ENCODE measurements around the gene IL17RA.
A peak's percentile ranks its signal among the peaks of the same experiment; 100 is the strongest.

The IL17RA gene

DNA sequence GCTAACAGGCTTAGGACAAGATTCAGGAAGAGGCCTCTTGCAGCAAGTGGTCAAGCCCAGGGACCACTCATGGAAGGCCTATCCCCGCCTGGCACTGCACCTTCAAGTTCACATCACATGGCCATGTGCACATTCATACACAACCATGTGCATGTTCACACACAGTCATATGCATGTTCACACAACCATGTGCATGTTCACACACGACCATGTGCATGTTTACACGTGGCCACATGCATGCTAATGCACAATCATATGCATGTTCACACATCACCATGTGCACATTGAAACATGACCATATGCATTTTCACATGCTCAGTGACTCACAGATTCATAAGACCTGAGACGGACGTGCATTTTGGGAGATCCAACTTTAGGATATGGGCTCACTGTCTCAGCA is 28.7 kb upstream of the IL17RA start:
- H3K4me1 ChIP-seq (ENCODE audit: insufficient read depth, low read length, severe bottlenecking) = no peaks in the 10 kb centered on the region
- H3K27ac ChIP-seq (ENCODE audit: low read depth, low read length, poor library complexity, severe bottlenecking) = no peak overlapping the region
- TF ChIP-seq, protein P1, sequence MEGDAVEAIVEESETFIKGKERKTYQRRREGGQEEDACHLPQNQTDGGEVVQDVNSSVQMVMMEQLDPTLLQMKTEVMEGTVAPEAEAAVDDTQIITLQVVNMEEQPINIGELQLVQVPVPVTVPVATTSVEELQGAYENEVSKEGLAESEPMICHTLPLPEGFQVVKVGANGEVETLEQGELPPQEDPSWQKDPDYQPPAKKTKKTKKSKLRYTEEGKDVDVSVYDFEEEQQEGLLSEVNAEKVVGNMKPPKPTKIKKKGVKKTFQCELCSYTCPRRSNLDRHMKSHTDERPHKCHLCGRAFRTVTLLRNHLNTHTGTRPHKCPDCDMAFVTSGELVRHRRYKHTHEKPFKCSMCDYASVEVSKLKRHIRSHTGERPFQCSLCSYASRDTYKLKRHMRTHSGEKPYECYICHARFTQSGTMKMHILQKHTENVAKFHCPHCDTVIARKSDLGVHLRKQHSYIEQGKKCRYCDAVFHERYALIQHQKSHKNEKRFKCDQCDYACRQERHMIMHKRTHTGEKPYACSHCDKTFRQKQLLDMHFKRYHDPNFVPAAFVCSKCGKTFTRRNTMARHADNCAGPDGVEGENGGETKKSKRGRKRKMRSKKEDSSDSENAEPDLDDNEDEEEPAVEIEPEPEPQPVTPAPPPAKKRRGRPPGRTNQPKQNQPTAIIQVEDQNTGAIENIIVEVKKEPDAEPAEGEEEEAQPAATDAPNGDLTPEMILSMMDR (IDR thresholded peaks at IDR 0.05; ENCODE audit: low read length) = no peak
- TF ChIP-seq EZH2 (IDR thresholded peaks at IDR 0.05; ENCODE audit: borderline replicate concordance, low read length) = no peak
- no peaks in the 10 kb centered on the region for H3K9me3 ChIP-seq (ENCODE audit: low read length)
- no peaks in the 10 kb centered on the region for H3K9me2 ChIP-seq (ENCODE audit: low read depth, low read length)
- H2AFZ ChIP-seq (ENCODE audit: low read length) = no peak overlapping the region
- H3K79me2 ChIP-seq (ENCODE audit: insufficient read depth, low read length) = no peaks in the 10 kb centered on the region
- H3K9ac ChIP-seq (ENCODE audit: low read length) = no peak overlapping the region
- H3F3A ChIP-seq (ENCODE audit: insufficient read depth, low read length) = no peaks in the 10 kb centered on the region
- no peaks in the 10 kb centered on the region for H3K36me3 ChIP-seq (ENCODE audit: insufficient read depth, low read length)
- H3K27me3 ChIP-seq (ENCODE audit: insufficient read depth, low read length) = no peaks in the 10 kb centered on the region
- H3K4me3 ChIP-seq (ENCODE audit: low read depth, low read length, poor library complexity, severe bottlenecking) = no peak overlapping the region
- H4K20me1 ChIP-seq (ENCODE audit: insufficient read depth, low read length) = no peaks in the 10 kb centered on the region
- H3K4me2 ChIP-seq (ENCODE audit: low read length) = no peak overlapping the region

GRCh38 chr22:17056807-17057206 is 28.0 kb upstream of the IL17RA start:
- TF ChIP-seq, protein P1 (IDR thresholded peaks at IDR 0.05; ENCODE audit: low read length) = no peak
- TF ChIP-seq EZH2 (IDR thresholded peaks at IDR 0.05; ENCODE audit: borderline replicate concordance, low read length) = no peak
- H3K4me3 ChIP-seq (ENCODE audit: low read depth, low read length, poor library complexity, severe bottlenecking) = no peak overlapping the region

GRCh38 chr22:17057959-17058814 is 26.6 kb upstream of the IL17RA start:
- Histone ChIP-seq H4K20me1 (ENCODE audit: insufficient read depth, low read length) (no peaks in the 10 kb centered on the region), H3K79me2 (ENCODE audit: insufficient read depth, low read length) (no peaks in the 10 kb centered on the region), H3K9me2 (ENCODE audit: low read depth, low read length) (no peaks in the 10 kb centered on the region), H3K4me1 (ENCODE audit: insufficient read depth, low read length, severe bottlenecking) (no peaks in the 10 kb centered on the region), H3K4me2 (ENCODE audit: low read length) (no peak overlapping the region), H3K36me3 (ENCODE audit: insufficient read depth, low read length) (no peaks in the 10 kb centered on the region), H2AFZ (ENCODE audit: low read length) (no peak overlapping the region), H3F3A (ENCODE audit: insufficient read depth, low read length) (no peaks in the 10 kb centered on the region), H3K27ac (ENCODE audit: low read depth, low read length, poor library complexity, severe bottlenecking) (no peak overlapping the region), H3K9me3 (ENCODE audit: low read length) (no peaks in the 10 kb centered on the region), H3K4me3 (ENCODE audit: low read depth, low read length, poor library complexity, severe bottlenecking) (no peak overlapping the region), H3K9ac (ENCODE audit: low read length) (no peak overlapping the region), H3K27me3 (ENCODE audit: insufficient read depth, low read length) (no peaks in the 10 kb centered on the region)
- TF ChIP-seq, protein P1 (IDR thresholded peaks at IDR 0.05; ENCODE audit: low read length) = peak; percentile 97
- TF ChIP-seq EZH2 (IDR thresholded peaks at IDR 0.05; ENCODE audit: borderline replicate concordance, low read length) = no peak

More at GRCh38 chr22:17056807-17057206, 28.0 kb upstream of the IL17RA start:
- Histone ChIP-seq H3K36me3 (ENCODE audit: insufficient read depth, low read length) (no peaks in the 10 kb centered on the region), H3K4me1 (ENCODE audit: insufficient read depth, low read length, severe bottlenecking) (no peaks in the 10 kb centered on the region), H3K79me2 (ENCODE audit: insufficient read depth, low read length) (no peaks in the 10 kb centered on the region), H3K9me3 (ENCODE audit: low read length) (no peaks in the 10 kb centered on the region), H3K27me3 (ENCODE audit: insufficient read depth, low read length) (no peaks in the 10 kb centered on the region), H3K9me2 (ENCODE audit: low read depth, low read length) (no peaks in the 10 kb centered on the region), H3K9ac (ENCODE audit: low read length) (no peak overlapping the region), H3K4me2 (ENCODE audit: low read length) (no peak overlapping the region), H4K20me1 (ENCODE audit: insufficient read depth, low read length) (no peaks in the 10 kb centered on the region), H3F3A (ENCODE audit: insufficient read depth, low read length) (no peaks in the 10 kb centered on the region), H2AFZ (ENCODE audit: low read length) (no peak overlapping the region), H3K27ac (ENCODE audit: low read depth, low read length, poor library complexity, severe bottlenecking) (no peak overlapping the region)

Data from OCI-LY1 (cell line).